Measurements from ENCODE around the gene UBQLNL.

UBQLNL gene, protein sequence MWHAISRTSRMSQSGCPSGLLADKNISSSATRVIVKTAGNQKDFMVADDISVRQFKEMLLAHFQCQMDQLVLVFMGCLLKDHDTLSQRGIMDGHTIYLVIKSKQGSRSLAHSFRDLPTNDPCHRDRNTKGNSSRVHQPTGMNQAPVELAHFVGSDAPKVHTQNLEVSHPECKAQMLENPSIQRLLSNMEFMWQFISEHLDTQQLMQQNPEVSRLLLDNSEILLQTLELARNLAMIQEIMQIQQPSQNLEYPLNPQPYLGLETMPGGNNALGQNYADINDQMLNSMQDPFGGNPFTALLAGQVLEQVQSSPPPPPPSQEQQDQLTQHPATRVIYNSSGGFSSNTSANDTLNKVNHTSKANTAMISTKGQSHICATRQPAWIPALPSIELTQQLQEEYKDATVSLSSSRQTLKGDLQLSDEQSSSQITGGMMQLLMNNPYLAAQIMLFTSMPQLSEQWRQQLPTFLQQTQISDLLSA
- total RNA-seq = 0 to 0.46 (median 0.06) reads per million in 4 donors

DNA sequence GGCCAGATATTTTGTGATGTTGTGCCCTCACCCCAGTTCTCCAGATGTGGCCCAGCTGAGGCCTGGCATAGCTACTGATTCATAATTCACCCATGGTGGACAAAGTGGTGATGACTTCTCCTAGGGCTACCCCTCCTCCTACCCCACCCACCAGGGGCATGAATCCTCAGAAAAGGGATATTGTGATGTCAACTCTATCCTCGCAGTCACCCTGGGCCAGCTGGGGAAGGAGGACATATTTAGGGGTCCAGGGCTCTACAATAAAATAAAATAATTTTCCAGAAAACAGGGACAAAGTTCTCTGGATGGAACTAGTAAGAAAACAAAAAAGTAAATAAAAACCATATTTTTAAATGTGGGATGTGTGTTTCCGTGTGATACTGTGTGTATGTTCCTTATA lies at the start of gene UBQLNL:
Gene UBQLNL (minus strand): TSS at position 101 of the 400 bp plus-strand sequence. CDS start 258 bp downstream, outside the sequence.
- no peak for DNase-seq

DNA sequence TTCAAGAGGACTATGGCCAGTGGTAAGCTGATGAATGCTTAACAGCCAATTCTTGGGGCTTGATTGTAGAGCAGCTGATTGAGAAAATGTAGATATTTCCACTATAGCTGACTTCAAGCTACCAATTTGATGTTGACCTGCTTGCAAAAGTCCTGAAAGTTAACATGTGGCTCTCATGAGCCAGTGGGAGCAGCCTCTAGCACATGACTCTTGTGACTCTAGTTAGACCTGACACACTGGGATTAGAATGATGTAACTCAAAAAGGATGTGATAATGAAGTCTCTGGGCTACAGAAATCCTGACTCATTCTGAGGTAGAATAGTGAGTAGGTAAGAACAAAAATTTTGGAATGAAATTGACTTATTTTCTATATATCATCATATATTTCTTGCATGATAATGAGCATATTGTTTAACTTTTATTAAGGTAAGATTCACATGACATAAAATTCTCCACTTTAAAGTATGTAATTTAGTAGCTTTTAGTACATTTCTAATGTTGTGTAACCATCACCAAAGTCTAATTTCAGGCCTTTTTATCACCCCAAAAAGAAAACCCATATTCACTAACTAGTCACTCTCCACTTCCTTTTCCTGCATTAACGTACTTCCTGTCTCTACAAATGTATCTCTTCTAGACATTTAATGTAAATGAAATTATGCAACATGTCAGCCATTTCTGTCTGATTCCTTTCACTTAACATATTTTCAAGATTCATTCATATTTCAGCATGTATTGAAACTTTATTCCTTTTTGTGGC lies 47.9 kb upstream of the UBQLNL start:
- DNase-seq = peak in 1 of 5 donors; percentile 9

DNA sequence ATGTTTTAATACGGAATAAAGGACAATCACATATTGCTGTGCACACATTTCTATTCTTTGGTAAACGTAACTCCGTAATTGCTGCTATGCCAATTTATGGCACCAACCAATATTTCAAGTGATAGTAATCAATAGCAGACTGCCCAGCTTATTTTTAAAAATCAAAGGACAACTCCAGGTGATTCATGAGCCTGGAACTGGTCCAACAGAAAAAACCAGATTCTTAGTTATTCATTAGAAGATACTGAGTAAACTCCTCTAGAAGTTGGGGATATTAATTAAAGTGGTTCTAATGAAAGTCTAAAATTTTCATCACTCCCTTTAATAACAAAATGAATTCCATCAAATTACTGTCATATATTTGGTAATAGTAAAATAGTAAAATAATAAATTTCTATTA lies 41.3 kb upstream of the UBQLNL start:
- no peak for DNase-seq

DNA sequence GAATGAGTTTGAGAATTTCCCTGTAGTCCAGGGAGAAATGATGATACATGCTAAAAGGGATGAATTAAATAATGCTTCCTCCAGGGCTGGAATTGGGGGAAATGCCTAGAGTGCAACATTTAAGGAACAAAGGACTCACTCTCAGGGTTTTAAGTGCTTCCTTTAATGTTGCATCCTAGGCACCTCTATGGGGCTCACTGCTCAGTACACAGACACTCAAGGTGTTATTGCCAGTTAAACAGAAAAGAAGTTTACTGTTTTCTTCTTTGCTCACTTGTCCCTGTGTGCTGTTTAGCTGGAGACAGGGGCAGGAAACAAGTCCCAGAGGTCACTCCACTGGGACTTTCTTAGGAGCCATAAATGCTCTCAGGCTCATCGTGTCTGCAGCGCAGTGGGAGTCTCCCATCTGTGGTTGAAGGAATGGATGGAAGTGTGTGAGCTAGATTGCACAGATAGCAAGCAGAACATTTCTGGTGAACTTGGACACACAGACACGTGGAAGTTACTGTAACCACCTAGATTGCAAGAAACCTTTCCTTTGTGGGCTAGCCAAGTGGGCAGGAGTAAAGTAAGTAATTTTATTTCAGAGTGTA lies 40.2 kb upstream of the UBQLNL start:
- no peak for DNase-seq

DNA sequence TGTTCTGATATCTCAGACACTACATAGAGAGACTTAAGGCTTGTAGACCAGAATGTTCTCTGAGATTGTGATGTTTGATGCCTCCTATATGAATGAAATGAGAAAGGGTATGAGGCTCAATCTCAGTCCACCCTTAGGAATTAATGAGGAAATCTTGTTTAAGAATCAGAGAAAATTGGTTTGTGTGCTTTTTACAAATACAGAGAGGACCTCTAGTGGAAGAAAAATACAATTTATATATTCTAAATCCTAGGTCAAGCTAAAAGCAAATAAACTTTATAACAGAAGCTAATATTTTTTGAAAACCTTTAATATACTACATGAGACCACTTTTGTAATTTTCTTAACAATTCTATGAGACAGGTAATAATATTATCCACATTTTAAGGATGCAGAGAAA lies 36.8 kb upstream of the UBQLNL start:
- no peak for DNase-seq

DNA sequence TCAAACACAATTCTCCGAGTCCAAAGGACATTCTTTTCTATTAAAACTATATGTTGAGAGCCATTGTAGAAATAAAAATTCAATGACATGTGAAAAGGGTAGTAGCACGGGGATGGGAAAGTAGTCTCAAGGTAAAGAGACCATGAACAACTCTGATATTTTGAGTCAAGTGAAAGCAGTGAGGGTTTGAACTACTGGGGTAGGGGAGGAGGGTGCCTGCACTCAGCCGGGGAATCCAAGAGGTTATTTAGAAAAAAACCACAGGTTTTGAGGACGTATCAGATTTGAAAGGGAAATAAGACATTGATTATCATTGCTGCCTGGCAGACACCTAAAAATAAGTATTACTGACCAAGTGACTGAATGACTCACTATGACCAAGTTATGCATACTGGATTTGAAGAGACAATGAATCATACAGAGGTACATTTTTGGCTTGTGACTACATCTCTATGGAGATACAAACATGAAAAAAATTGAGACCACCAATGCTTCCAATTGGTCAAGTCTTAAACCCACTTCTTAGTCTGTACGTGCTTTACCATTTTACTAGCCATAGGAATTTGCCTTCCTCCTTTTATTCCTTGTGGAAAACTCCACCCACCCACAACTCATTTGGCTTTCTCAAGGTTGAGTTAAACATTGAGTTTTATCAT lies 34.1 kb upstream of the UBQLNL start:
- no peak for DNase-seq

DNA sequence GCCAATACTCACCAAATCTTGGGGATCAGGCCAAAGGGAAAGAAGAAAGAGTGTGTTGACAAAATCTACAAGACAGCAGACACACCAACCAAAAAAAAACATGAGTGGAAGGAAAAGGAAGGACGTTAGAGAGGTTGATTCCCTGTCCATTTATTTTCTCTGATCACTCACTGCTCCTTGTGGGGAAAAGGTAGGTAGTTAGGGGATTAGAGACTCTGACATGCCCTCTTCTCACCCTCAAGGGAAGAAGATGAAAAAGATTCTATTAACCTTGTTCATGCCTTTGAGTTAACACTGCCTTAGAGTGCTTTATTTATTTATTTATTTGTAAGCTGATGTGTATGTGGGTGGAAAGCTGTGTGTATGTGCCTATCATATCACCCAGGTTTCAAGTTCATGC lies 31.9 kb upstream of the UBQLNL start, which contains the start of gene OR52H1:
Gene OR52H1 (minus strand): TSS at position 101 of the 400 bp plus-strand sequence. CDS start 3,035 bp downstream, outside the sequence.
- no peak for DNase-seq

DNA sequence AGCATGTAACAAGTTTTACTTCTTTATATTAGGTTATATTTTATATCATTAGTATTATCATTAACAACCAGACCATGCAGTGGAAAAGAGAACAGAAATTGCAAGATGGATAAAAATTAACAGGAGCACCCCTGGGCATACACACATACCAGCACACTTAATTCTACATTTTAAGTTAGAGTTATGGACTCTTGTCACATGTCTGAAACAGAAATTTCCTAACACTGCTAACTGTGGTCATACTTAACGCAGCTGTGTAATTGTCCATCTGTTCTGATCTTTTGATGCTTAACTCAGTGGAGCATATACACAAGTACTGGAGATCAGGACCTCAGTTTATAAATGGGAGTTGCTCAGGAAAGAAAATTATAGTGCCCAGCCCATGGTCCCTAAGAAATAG lies 31.5 kb upstream of the UBQLNL start:
- no peak for DNase-seq

DNA sequence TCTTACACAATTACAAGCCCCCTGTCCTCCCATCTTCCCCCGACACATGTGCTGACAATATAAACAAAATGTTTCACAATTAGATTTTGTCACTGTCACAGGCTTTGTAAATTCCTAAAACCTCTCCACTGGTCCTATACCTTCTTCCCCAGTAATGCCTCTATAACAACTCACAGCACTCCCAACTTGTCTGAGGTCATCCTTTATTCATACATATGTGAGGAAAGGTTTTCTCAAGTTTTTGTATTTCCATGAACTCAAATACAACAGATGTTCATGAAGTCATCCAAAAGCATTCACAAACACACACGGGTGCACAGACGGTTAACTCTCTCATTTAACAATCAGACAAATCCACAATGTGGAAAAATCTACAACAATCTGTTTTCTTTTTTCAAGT lies 30.0 kb upstream of the UBQLNL start:
- no peak for DNase-seq

DNA sequence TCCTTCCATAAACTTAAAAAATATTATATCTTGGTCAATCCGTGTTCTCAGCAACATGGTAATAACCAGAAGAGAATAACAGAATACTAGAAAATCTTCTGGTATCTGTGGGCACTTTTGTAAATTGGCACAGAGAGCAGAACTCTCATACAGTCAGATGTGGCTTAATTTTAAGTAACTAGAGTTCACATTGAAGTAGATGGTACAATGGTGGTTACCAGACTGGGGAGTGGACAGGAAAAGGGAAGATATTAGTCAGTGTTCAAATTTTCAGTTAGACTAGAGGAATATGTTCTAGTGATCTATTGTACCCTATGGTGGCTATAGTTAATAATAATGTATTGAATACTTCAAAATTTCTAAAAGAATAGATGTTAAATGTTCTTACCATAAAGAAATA lies 24.9 kb upstream of the UBQLNL start:
- DNase-seq = no peak

DNA sequence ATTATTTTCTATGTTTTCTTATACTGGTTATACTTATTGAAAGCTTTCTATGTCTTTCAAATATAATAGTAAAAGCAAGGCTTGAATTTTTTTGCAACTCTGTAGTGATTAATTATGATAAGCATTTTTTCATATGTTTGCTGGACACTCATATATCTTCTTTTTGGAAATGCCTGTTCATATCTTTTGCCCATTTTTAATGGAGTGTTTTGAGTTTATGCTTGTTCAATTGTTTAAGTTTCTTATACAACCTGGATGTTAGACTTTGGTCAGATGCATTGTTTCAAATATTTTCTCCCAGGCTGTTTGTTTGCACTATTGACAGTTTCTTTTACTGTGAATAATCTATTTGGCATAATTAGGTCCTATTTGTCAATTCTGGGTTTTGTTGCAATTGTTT lies 20.0 kb upstream of the UBQLNL start:
- DNase-seq = no peak

DNA sequence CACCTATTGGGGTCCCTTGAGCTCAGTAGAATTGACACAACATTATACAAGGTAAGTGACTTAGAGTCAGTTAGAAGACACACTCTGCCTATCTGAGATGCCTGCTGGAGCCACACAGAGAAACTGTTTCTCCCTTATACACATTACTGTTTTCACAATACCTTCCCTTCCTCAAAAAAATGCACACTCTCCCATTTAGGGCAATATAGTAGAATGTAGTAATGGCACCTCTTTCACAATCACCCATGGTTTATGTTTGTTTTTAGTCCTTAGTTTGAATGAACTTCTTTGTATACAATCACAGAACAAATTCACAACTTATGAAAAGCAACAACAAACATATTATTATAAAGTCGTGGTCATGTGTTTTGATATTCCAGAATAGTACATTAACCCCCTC lies 17.5 kb upstream of the UBQLNL start:
- DNase-seq = no peak

DNA sequence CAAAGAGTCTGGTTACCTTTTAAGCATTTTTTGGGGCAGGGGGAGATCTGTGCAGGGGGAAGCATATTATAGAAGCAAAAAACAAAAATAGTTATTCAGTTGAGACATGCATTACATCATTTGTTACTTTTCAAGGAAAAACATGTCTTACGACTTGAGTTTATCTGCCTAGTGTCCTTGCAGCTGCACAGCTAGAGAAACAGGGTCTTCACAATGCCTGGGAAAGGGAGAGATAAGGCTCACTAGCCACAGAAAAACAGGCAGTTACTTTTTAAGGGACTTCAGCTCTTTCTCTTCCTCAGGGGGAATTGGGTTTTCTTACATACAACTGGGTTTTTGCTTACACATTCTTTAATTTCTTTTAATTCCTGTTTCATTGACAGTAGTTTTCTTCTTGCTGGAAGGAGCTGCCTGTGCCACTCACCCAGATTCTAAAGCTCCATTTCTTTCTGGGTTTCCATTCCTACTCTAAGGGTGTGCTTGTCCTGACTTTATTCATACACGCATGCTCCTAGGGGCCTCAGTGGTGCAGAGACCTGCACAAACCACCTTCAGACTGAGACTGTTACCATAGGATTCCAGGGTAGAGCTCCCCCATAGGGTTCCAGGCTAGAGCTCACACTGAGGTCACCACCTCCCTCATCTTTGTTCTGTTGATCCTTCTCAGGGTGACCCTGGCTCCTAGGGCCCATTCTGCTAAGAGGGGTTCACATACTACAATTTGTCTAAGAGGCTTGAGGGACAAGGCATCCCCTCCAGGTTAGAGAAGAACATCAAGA lies 14.7 kb upstream of the UBQLNL start:
- no peak for DNase-seq

DNA sequence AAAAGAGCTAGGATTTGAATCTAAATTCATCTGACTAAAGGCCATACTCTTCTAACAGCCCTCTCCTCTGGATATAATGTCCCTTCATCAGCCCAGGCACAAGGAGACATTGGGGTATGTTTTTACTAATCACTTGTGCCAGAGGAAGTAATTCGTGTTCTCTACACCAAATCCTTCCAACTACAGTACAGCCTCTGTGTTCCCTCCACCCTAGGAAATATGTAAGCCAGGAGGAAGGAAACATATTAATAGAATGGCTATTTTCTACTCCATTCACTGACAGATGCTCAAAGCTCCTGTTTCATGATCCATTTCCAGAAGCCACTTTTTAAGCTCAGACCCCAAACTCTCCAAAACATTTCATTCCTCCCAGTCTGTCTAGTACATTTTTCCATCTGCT lies 12.0 kb upstream of the UBQLNL start:
- no peak for DNase-seq

DNA sequence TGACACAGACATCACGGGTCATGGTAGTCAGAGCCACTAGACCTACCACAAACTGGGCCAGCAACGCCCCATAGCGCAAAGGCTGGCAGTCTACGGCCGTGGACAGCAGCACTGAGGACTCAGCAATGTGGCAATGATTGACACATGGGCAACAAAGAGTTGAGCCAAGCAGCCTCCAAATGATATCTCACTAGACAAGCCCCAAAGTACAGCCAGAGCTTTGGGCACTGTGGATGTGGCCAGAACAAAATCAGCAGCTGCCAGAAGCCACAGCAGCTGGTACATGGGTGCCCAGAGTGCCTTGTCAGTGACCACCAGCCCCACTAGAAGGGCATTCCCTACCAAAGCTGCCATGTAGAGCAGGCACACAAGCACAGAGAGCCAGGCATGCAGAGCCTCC lies 11.2 kb upstream of the UBQLNL start:
- DNase-seq = no peak

DNA sequence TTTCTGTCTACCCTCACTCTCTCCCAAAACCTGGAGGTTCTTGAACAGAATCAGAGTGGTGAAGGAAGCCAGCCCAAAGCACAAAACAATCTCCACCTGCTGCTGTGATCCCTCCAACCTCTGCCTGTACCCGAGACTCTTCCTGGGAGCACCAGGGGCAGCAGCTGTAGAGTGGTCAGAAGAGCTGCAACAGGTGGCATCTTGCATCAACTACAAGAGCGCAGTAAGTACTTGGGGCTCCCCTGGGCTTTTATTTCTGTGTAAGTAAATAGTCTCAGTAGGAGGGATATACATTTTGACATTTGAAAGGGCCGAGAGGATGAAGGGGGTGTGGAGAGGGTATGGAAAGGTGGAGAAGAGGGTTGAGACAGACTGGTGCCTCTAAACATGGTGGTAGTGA lies 8.3 kb upstream of the UBQLNL start:
- DNase-seq = no peak

DNA sequence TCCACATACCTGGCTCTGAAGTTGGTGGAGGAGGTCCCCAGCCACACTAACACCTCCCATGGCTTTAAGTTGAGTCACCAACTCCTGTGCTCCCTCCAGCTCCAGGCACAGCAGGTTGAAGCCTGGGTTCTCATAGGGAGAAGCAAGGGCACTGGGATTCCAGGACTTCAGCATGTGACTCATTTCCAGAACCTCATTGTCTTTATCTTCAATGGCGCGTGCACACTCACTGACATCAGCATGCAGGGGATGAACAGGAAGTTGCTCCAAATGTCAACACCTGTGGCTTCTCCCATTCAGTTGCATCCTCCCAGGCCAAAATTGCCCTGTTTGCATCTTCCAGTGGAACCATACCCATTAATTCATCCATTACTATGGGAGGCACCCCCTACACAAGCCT lies 5.8 kb upstream of the UBQLNL start:
- no peak for DNase-seq

DNA sequence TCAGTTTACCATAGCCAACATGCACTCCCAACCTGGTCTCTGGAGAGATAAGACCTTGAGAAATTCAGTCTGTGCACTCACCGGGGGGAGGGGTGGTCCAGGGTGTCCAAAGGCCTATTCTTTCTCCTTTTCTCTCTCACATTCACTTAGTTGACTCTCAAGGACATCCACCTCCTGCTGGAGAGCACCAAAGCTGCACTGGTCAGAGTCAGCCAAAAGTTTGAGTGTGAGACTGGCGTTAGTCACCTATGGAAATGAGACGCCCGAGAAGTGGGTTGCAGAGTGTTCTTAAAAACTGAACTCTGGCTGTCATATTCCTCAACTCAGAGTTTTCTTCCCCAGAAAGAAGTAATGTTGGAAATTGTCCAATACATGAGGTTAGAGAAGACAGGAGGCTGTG lies 5.0 kb upstream of the UBQLNL start:
- DNase-seq = no peak

DNA sequence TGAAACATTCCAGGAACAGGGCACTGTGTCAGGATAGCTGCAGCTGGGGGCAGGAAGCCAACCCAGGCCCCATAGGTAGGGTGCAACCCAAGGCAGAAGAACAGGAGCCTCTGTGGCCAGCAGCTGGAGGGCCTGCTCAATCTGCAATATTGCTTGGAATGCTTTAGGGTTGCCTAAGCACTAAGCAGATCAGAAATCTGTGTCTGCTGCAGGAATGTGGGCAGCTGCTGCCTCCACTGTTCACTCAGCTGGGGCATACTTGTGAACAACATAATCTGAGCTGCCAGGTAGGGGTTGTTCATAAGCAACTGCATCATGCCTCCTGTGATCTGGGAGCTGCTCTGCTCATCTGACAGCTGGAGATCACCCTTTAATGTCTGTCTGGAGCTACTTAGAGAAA lies 1.7 kb downstream of the UBQLNL start:
- no peak for DNase-seq

DNA sequence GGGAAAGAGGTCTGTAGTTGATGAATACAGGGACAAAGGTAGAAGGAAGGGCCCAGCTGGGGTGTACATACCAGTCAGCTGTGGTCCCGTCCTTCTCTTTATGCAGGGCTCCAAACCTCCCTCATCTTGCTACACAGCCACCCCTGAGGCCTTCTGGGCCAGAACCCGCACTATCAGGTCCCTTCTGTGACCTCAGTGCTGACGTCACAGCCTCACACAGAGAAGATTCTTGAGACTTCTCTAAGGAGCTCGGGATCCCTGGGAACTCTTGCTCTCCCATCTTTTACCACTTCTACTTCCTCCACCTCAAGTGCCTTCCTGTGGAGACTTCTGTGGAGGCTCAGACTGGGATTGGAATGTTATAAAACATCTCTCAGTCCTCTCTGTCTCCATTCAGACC lies 6.7 kb downstream of the UBQLNL start, which contains the start of gene UBQLN3:
Gene UBQLN3 (minus strand): TSS at position 155 of the 400 bp plus-strand sequence. CDS start 399 bp downstream, outside the sequence.
- DNase-seq = no peak

DNA sequence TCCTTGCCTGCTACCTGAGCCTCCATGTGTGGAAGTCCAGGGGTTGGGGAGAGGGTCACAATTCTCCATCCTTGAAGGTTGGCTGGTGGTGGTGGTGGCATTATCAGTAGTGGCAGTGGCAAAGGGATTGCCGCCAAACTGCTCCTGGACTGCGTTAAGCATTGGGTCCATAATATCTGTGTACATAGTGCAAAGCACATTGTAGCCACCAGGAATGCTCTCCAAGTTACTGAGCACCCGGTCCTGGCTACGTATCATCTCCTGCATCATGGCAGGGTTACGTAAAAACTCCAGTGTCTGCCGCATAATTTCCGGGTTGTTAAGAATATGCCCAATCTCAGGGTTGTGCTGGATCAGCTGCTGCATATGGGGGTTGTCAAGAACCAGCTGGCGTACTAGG lies 7.9 kb downstream of the UBQLNL start:
- DNase-seq = no peak

DNA sequence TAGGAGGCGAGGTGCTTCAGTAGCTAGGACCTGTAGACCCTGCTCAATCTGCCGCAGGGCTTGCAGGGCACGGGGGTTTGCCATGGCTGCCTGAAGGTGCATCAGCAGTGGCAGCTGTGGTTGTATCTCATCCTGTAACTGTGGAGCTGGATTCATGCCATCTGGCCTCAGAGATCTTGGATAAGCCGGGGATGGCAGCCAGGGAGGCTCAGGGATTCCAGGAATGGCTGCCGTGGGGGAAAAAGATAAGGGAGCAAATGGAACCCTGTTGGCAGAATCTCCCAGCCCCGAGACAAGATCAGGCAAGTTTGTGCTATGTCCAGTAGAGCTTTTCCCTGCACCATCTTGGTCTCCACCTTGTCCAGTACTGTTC lies 8.6 kb downstream of the UBQLNL start:
- DNase-seq = no peak
